NB4 (cell line): ENCODE measurements around the gene PARD3.
A peak's percentile ranks its signal among the peaks of the same experiment; 100 is the strongest.
"Not testable (repeated sequence)": the region's sequence is repeated elsewhere in the genome, so short reads cannot be mapped to it uniquely, and the experiment has no call there.

Experiments
- DNase-seq: peaks from one replicate; pipeline ENCODE4 v3.0.0; 2010; ENCODE audit warnings: low read depth
- H3K4me3 ChIP-seq: one replicate; pipeline ENCODE4 v1.5.1; 2011; ENCODE audit warnings: mild to moderate bottlenecking, low read depth, low read length, moderate library complexity
- CTCF ChIP-seq: IDR thresholded peaks from one replicate; pipeline ENCODE4 v1.5.1; 2012; ENCODE audit warnings: low read depth, low read length
- MAX ChIP-seq: IDR thresholded peaks from 2 replicates; pipeline ENCODE4 v1.6.1; 2011; ENCODE audit warnings: low read depth, low read length
- MYC ChIP-seq: IDR thresholded peaks from 2 replicates; pipeline ENCODE4 v1.6.1; 2011; ENCODE audit warnings: low read depth, low read length
- POLR2A ChIP-seq: IDR thresholded peaks from 2 replicates; pipeline ENCODE4 v1.6.1; 2011; ENCODE audit warnings: mild to moderate bottlenecking; ENCODE audit not compliant: insufficient read length; ENCODE audit errors: extremely low read depth

The PARD3 gene

GRCh38 chr10:34272316-34272715, 542.8 kb downstream of the PARD3 start:
- no peak overlapping the region for H3K4me3 ChIP-seq
- TF ChIP-seq CTCF (no peak), MAX (no peak), MYC (no peak), POLR2A (no peak)
- no peak for DNase-seq

GRCh38 chr10:34268410-34268809, 546.7 kb downstream of the PARD3 start:
- not testable (repeated sequence) for DNase-seq, H3K4me3 ChIP-seq

- no peak overlapping the region for H3K4me3 ChIP-seq
- DNase-seq = no peak
- no peak for TF ChIP-seq MYC
- TF ChIP-seq CTCF = peak; percentile 8
- no peak for TF ChIP-seq POLR2A
- TF ChIP-seq MAX = no peak
Observed at GRCh38 chr10:34262985-34263384, 552.1 kb downstream of the PARD3 start.

- TF ChIP-seq CTCF = no peak
- TF ChIP-seq MYC = no peak
- TF ChIP-seq MAX = no peak
- no peak for TF ChIP-seq POLR2A
- no peak overlapping the region for H3K4me3 ChIP-seq
- DNase-seq = no peak
Observed at GRCh38 chr10:34260904-34261303, 554.2 kb downstream of the PARD3 start.

GRCh38 chr10:34256216-34256615, 558.9 kb downstream of the PARD3 start:
- TF ChIP-seq POLR2A (no peak), CTCF (no peak)
- H3K4me3 ChIP-seq = no peak overlapping the region
- no peak for DNase-seq

GRCh38 chr10:34255035-34255434, 560.1 kb downstream of the PARD3 start:
- H3K4me3 ChIP-seq = no peak overlapping the region
- no peak for TF ChIP-seq MYC
- no peak for TF ChIP-seq CTCF
- no peak for TF ChIP-seq MAX
- no peak for TF ChIP-seq POLR2A
- peak; percentile 15 for DNase-seq

GRCh38 chr10:34254596-34254995, 560.5 kb downstream of the PARD3 start:
- TF ChIP-seq MYC = no peak
- no peak for TF ChIP-seq MAX
- no peak for TF ChIP-seq CTCF
- TF ChIP-seq POLR2A = no peak
- peak; percentile 51 for DNase-seq
- no peak overlapping the region for H3K4me3 ChIP-seq
